HG03558 (cell line): ENCODE measurements around the gene DNAAF5.

Experiments
- ATAC-seq: cut with Tn5 transposase; IDR thresholded peaks from one replicate; pipeline ENCODE4 v1.9.1; 2021; ENCODE audit warnings: moderate number of reproducible peaks; ENCODE audit not compliant: unreplicated experiment; ENCODE audit errors: extremely low read depth

Gene DNAAF5

GRCh38 chr7:703049-703448, 23.4 kb upstream of the DNAAF5 start:
- ATAC-seq, result no peak

GRCh38 chr7:706721-707120, 19.8 kb upstream of the DNAAF5 start:
- ATAC-seq, result no peak

GRCh38 chr7:707296-708000, 19.1 kb upstream of the DNAAF5 start:
- no peak for ATAC-seq

- ATAC-seq, result no peak
Measured at GRCh38 chr7:710161-710560, 16.3 kb upstream of the DNAAF5 start.

- no peak for ATAC-seq
Measured at GRCh38 chr7:711093-711921, 15.2 kb upstream of the DNAAF5 start.

- no peak for ATAC-seq
Measured at GRCh38 chr7:711922-712380, 14.5 kb upstream of the DNAAF5 start.

GRCh38 chr7:712381-713138, 13.9 kb upstream of the DNAAF5 start:
- ATAC-seq, result no peak

GRCh38 chr7:713139-713457, 13.4 kb upstream of the DNAAF5 start:
- ATAC-seq, result no peak

- no peak for ATAC-seq
Measured at GRCh38 chr7:713488-714230, 12.8 kb upstream of the DNAAF5 start.

GRCh38 chr7:714251-714671, 12.2 kb upstream of the DNAAF5 start:
- ATAC-seq, result no peak

GRCh38 chr7:716222-716621, 10.3 kb upstream of the DNAAF5 start:
- ATAC-seq, result no peak

- ATAC-seq, result no peak
Measured at GRCh38 chr7:716636-717035, 9.9 kb upstream of the DNAAF5 start.

- no peak for ATAC-seq
Measured at GRCh38 chr7:721619-722248, 4.8 kb upstream of the DNAAF5 start.

- ATAC-seq, result no peak
Measured at GRCh38 chr7:723541-723940, 3.0 kb upstream of the DNAAF5 start.

- ATAC-seq, result no peak
Measured at GRCh38 chr7:724298-724697, 2.2 kb upstream of the DNAAF5 start.

GRCh38 chr7:725223-726005, 1.1 kb upstream of the DNAAF5 start:
- ATAC-seq, result no peak

GRCh38 chr7:726854-727103, 280 bp downstream of the DNAAF5 start:
- ATAC-seq, result peak; percentile 7

GRCh38 chr7:727104-727805, 756 bp downstream of the DNAAF5 start, which contains the start of gene PRKAR1B:
TSS of gene PRKAR1B (minus strand) at chr7:727281. CDS start at chr7:711505, 15,776 bp downstream.
- peak; percentile 20 for ATAC-seq
